Measurements from ENCODE around the gene HMGB3. TPM values are rescaled to one million over a fixed set of nuclear protein-coding genes. Genes with fewer than 3 reads are reported as not detected.

HMGB3 gene
- total RNA-seq, 1 experiment from 2014 or later = 373 TPM

GRCh38 chrX:150940844-150941495, 42.2 kb upstream of the HMGB3 start:
- no peak overlapping the region for H2AFZ ChIP-seq (ENCODE audit: low read length)
- no peak overlapping the region for H2AK5ac ChIP-seq (ENCODE audit: insufficient read length, low read length)
- H3K36me3 Mint-ChIP-seq (ENCODE audit: insufficient read depth in 1 of 3, low read depth in 3 of 3) = peaks cover 3 to 9% (median 6%) of the 10 kb centered on the region in 3 experiments; a peak in 6 of 7 replicates
- H3K4me2 ChIP-seq (ENCODE audit: insufficient read depth, insufficient read length, low read length) = no peak overlapping the region
- H2BK12ac ChIP-seq (ENCODE audit: insufficient read length, low read depth, low read length) = no peak overlapping the region
- no peaks in the 10 kb centered on the region for H3K23me2 ChIP-seq (ENCODE audit: insufficient read length, low read depth, low read length, poor library complexity, severe bottlenecking)
- no peak overlapping the region for H3K27ac ChIP-seq (ENCODE audit: insufficient read length, low read depth, low read length)
- TF ChIP-seq CTCF (conservative IDR thresholded peaks at IDR 0.05) = no peak
- H2BK20ac ChIP-seq (ENCODE audit: low read depth, low read length, poor library complexity, severe bottlenecking) = no peak overlapping the region
- peaks cover 64 to 79% of the 10 kb centered on the region in 2 experiments for H3K9me3 Mint-ChIP-seq
- H3K79me2 ChIP-seq (ENCODE audit: insufficient read depth, low read length) = no peaks in the 10 kb centered on the region
- no peak overlapping the region for H3K9ac ChIP-seq (ENCODE audit: extremely low read depth, insufficient read length, low read length)
- no peak overlapping the region for H4K91ac ChIP-seq (ENCODE audit: insufficient read length, low read depth, low read length)
- H3K4me1 ChIP-seq (ENCODE audit: insufficient read depth, low read length) = peaks cover 2% of the 10 kb centered on the region; the same call in 1 of the 2 replicates
- H3T11ph ChIP-seq (ENCODE audit: low read length) = no peak overlapping the region
- peaks cover 24 to 28% of the 10 kb centered on the region in 2 experiments for H3K4me1 Mint-ChIP-seq
- no peak overlapping the region for H3K4me3 Mint-ChIP-seq
- no peak overlapping the region for H4K8ac ChIP-seq (replicated peaks; ENCODE audit: insufficient read length, low read depth, low read length)
- H3K23ac ChIP-seq (ENCODE audit: insufficient read length, low read depth, low read length) = no peak overlapping the region
- H3K9me3 ChIP-seq (ENCODE audit: control insufficient read depth, low read depth, low read length) = no peaks in the 10 kb centered on the region
- DNase-seq = no peak
- no CpG with 5 or more reads among the region's 9 CpGs for WGBS (ENCODE audit: extremely low coverage, insufficient read length, low lambda C conversion rate)
- no peak overlapping the region for H3K56ac ChIP-seq (ENCODE audit: insufficient read length, low read depth, low read length)
- no peak overlapping the region for H3K27ac Mint-ChIP-seq
- H3K14ac ChIP-seq (ENCODE audit: insufficient read depth, low read length) = no peak overlapping the region
- H4K5ac ChIP-seq (ENCODE audit: insufficient read length, low read depth, low read length) = no peak overlapping the region
- H3K27me3 ChIP-seq (ENCODE audit: insufficient read depth, low read length) = no peaks in the 10 kb centered on the region
- no peak overlapping the region for H2BK120ac ChIP-seq (ENCODE audit: low read depth, low read length, poor library complexity, severe bottlenecking)
- H4K20me1 ChIP-seq (ENCODE audit: control insufficient read depth, insufficient read depth, insufficient read length) = no peaks in the 10 kb centered on the region
- H3K18ac ChIP-seq (ENCODE audit: insufficient read length, low read depth, low read length) = no peak overlapping the region
- H3K4ac ChIP-seq (ENCODE audit: low read depth, low read length) = no peak overlapping the region
- peaks cover 17% of the 10 kb centered on the region for H3K27me3 Mint-ChIP-seq (ENCODE audit: low read depth)
- no peak overlapping the region for H2BK5ac ChIP-seq (ENCODE audit: insufficient read length, low read length)
- no peaks in the 10 kb centered on the region for H3K79me1 ChIP-seq (ENCODE audit: insufficient read depth, low read depth, low read length, poor library complexity, severe bottlenecking)
- H2BK15ac ChIP-seq (ENCODE audit: low read depth, low read length) = no peak overlapping the region
